ENCODE results near the gene ADGRG3.

Gene ADGRG3

GRCh38 chr16:57661936-57662906 is 5.9 kb upstream of the ADGRG3 start:
- TF ChIP-seq, protein P1, sequence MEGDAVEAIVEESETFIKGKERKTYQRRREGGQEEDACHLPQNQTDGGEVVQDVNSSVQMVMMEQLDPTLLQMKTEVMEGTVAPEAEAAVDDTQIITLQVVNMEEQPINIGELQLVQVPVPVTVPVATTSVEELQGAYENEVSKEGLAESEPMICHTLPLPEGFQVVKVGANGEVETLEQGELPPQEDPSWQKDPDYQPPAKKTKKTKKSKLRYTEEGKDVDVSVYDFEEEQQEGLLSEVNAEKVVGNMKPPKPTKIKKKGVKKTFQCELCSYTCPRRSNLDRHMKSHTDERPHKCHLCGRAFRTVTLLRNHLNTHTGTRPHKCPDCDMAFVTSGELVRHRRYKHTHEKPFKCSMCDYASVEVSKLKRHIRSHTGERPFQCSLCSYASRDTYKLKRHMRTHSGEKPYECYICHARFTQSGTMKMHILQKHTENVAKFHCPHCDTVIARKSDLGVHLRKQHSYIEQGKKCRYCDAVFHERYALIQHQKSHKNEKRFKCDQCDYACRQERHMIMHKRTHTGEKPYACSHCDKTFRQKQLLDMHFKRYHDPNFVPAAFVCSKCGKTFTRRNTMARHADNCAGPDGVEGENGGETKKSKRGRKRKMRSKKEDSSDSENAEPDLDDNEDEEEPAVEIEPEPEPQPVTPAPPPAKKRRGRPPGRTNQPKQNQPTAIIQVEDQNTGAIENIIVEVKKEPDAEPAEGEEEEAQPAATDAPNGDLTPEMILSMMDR (conservative IDR thresholded peaks at IDR 0.05; ENCODE audit: low read length) = no peak
- DNase-seq (ENCODE audit: low read depth) = no peak
- H3K4me3 ChIP-seq (ENCODE audit: low read length) = no peak overlapping the region

DNA sequence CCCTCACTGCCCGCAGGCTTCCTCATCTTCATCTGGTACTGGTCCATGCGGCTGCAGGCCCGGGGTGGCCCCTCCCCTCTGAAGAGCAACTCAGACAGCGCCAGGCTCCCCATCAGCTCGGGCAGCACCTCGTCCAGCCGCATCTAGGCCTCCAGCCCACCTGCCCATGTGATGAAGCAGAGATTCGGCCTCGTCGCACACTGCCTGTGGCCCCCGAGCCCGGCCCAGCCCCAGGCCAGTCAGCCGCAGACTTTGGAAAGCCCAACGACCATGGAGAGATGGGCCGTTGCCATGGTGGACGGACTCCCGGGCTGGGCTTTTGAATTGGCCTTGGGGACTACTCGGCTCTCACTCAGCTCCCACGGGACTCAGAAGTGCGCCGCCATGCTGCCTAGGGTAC is 4.7 kb upstream of the ADGRG3 start:
- TF ChIP-seq, protein P1 (conservative IDR thresholded peaks at IDR 0.05; ENCODE audit: low read length) = no peak
- H3K4me3 ChIP-seq (ENCODE audit: low read length) = no peak overlapping the region
- no peak for DNase-seq (ENCODE audit: low read depth)

GRCh38 chr16:57663917-57664661 is 4.0 kb upstream of the ADGRG3 start:
- TF ChIP-seq, protein P1 (conservative IDR thresholded peaks at IDR 0.05; ENCODE audit: low read length) = no peak
- H3K4me3 ChIP-seq (ENCODE audit: low read length) = no peak overlapping the region

GRCh38 chr16:57664662-57665025 is 3.5 kb upstream of the ADGRG3 start:
- no peak for DNase-seq (ENCODE audit: low read depth)
- TF ChIP-seq, protein P1 (conservative IDR thresholded peaks at IDR 0.05; ENCODE audit: low read length) = no peak
- no peak overlapping the region for H3K4me3 ChIP-seq (ENCODE audit: low read length)

More at GRCh38 chr16:57663917-57664661, 4.0 kb upstream of the ADGRG3 start:
- no peak for DNase-seq (ENCODE audit: low read depth)

- TF ChIP-seq, protein P1 (conservative IDR thresholded peaks at IDR 0.05; ENCODE audit: low read length) = no peak
- no peak overlapping the region for H3K4me3 ChIP-seq (ENCODE audit: low read length)
- no peak for DNase-seq (ENCODE audit: low read depth)
Observed at GRCh38 chr16:57665541-57665940, 2.6 kb upstream of the ADGRG3 start.

- no peak overlapping the region for H3K4me3 ChIP-seq (ENCODE audit: low read length)
- TF ChIP-seq, protein P1 (conservative IDR thresholded peaks at IDR 0.05; ENCODE audit: low read length) = no peak
- no peak for DNase-seq (ENCODE audit: low read depth)
Observed at GRCh38 chr16:57666353-57667047, 1.6 kb upstream of the ADGRG3 start.
